HCT116 (cell line): ENCODE results near the gene LRFN2. TPM values are rescaled to one million over a fixed set of nuclear protein-coding genes. Genes with fewer than 3 reads are reported as not detected.

Experiments used
- ATAC-seq: fragments of 200-7000 bp; cut with Tn5 transposase; 2 replicates; pipeline ENCODE4 v1.9.1; 2020; ENCODE audit warnings: mild to moderate bottlenecking, moderate library complexity
- BruUV-seq: library from RNA; stranded (reverse); fragments of 400-500 nt; replicated peaks from 2 replicates; lab custom pipeline; 2021; lab: Mats Ljungman, UMichigan
- CTCF ChIA-PET: fragments of 300-600 bp; sonication (Branson Sonifier 250); formaldehyde crosslinking; loops from one replicate; lab custom pipeline; 2021; ENCODE audit warnings: antibody characterized with exemption; lab: Charles Lee
- POLR2A ChIA-PET: fragments of 300-600, 350-600 bp; sonication (Branson Sonifier 250); formaldehyde crosslinking; loops from one replicate; lab custom pipeline; 2021; ENCODE audit warnings: antibody characterized with exemption; lab: Charles Lee
- RAD21 ChIA-PET, 2 experiments: fragments of 300-600 bp; sonication (Branson Sonifier 250); formaldehyde crosslinking; loops; one replicate each; lab custom pipeline; 2023; ENCODE audit warnings: low total read pairs in 2 of 2; ENCODE audit not compliant: uncharacterized antibody in 2 of 2, unreplicated experiment in 2 of 2, low non-redundant PET in 1 of 2; lab: Charles Lee
- DNase-seq: peaks from one replicate; pipeline ENCODE4 v3.0.0-alpha.2; 2010; ENCODE audit warnings: low read depth, low spot score
- H2AFZ ChIP-seq: fragments of 200-600 bp; shearing (Covaris generic), sonication (generic); 2 replicates; pipeline ENCODE4 v1.6.1; 2017; ENCODE audit warnings: low read depth, mixed run types, mixed read lengths, antibody characterized with exemption, low read length; ENCODE audit not compliant: poor library complexity, severe bottlenecking
- H3K27ac ChIP-seq: 2 replicates; pipeline ENCODE4 v1.5.1; 2012; ENCODE audit warnings: low read depth, low read length
- H3K27me3 ChIP-seq: fragments of 200-600 bp; sonication (generic); 2 replicates; pipeline ENCODE4 v1.6.1; 2016; ENCODE audit warnings: mixed run types, low read length, mixed read lengths; ENCODE audit not compliant: insufficient read depth
- H3K36me3 ChIP-seq, 2 experiments: fragments of 200-500 bp in 1 of 2; fragments of 200-600 bp in 1 of 2; sonication (Bioruptor generic) in 1 of 2; sonication (generic) in 1 of 2; 2 replicates each; pipeline versions ENCODE4 v1.5.1 to v1.6.1; 2014 to 2016; ENCODE audit warnings: low read length in 2 of 2, inconsistent platforms in 1 of 2, mixed read lengths in 1 of 2, mixed run types in 1 of 2; ENCODE audit not compliant: insufficient read depth in 2 of 2, control insufficient read depth in 1 of 2
- H3K4me1 ChIP-seq, 2 experiments: fragments of 200-600 bp in 1 of 2; sonication (generic) in 1 of 2; 2 replicates each; pipeline versions ENCODE4 v1.5.1 to v1.6.1; 2012 to 2017; ENCODE audit warnings: low read length in 2 of 2, inconsistent platforms in 1 of 2, mild to moderate bottlenecking in 1 of 2, mixed read lengths in 1 of 2, mixed run types in 1 of 2, moderate library complexity in 1 of 2; ENCODE audit not compliant: insufficient read depth in 2 of 2, control insufficient read depth in 1 of 2
- H3K4me2 ChIP-seq: fragments of 200-600 bp; sonication (generic); 2 replicates; pipeline ENCODE4 v1.6.1; 2017; ENCODE audit warnings: mixed run types, low read length, mixed read lengths
- H3K4me3 ChIP-seq, 2 experiments: fragments of 200-600 bp in 1 of 2; sonication (generic) in 1 of 2; replicated peaks in 1 of 2; 2 replicates each; pipeline ENCODE4 v1.5.1; 2011 to 2016; ENCODE audit warnings: low read length in 2 of 2, control low read depth in 1 of 2, low read depth in 1 of 2, mild to moderate bottlenecking in 1 of 2, mixed read lengths in 1 of 2, mixed run types in 1 of 2
- H3K79me2 ChIP-seq: fragments of 200-600 bp; sonication (generic); 2 replicates; pipeline ENCODE4 v1.6.1; 2017; ENCODE audit warnings: mild to moderate bottlenecking, mixed run types, low read length, moderate library complexity, mixed read lengths; ENCODE audit not compliant: insufficient read depth
- H3K9ac ChIP-seq: fragments of 200-600 bp; sonication (generic); 2 replicates; pipeline ENCODE4 v1.6.1; 2016; ENCODE audit warnings: low read length, mixed read lengths
- H3K9me2 ChIP-seq: fragments of 200-600 bp; sonication (generic), shearing (Covaris generic); 2 replicates; pipeline ENCODE4 v1.6.1; 2017; ENCODE audit warnings: mixed run types, mild to moderate bottlenecking, moderate library complexity; ENCODE audit not compliant: insufficient read depth
- H3K9me3 ChIP-seq, 2 experiments: fragments of 200-500 bp in 1 of 2; fragments of 200-600 bp in 1 of 2; sonication (Bioruptor generic) in 1 of 2; sonication (generic) in 1 of 2; 2 replicates each; pipeline ENCODE4 v1.6.1; 2014 to 2017; ENCODE audit warnings: low read length in 2 of 2, mixed read lengths in 2 of 2, inconsistent platforms in 1 of 2, low read depth in 1 of 2, mild to moderate bottlenecking in 1 of 2, mixed run types in 1 of 2, moderate library complexity in 1 of 2; ENCODE audit not compliant: control insufficient read depth in 1 of 2, insufficient read depth in 1 of 2
- H4K20me1 ChIP-seq: fragments of 200-600 bp; sonication (generic), shearing (Covaris generic); 2 replicates; pipeline ENCODE4 v1.6.1; 2017; ENCODE audit warnings: mixed run types, mild to moderate bottlenecking, moderate library complexity; ENCODE audit not compliant: insufficient read depth
- CEBPB ChIP-seq: IDR thresholded peaks from 2 replicates; pipeline ENCODE4 v1.6.1; 2012; ENCODE audit warnings: low read depth
- CTCF ChIP-seq, 3 experiments: fragments of 200-600 bp in 1 of 3; sonication (generic) in 1 of 3; IDR thresholded peaks in 2 of 3; conservative IDR thresholded peaks in 1 of 3; 2 replicates each; pipeline ENCODE4 v1.5.1; 2012 to 2017; ENCODE audit warnings: low read depth in 2 of 3, low read length in 2 of 3, antibody characterized with exemption in 1 of 3, borderline replicate concordance in 1 of 3, control low read depth in 1 of 3, mild to moderate bottlenecking in 1 of 3, mixed read lengths in 1 of 3, mixed run types in 1 of 3, moderate library complexity in 1 of 3; ENCODE audit not compliant: insufficient read depth in 1 of 3
- ELF1 ChIP-seq: IDR thresholded peaks from 2 replicates; pipeline ENCODE4 v1.6.1; 2012; ENCODE audit warnings: low read depth, borderline replicate concordance
- EZH2 ChIP-seq: fragments of 200-600 bp; sonication (generic); IDR thresholded peaks from 2 replicates; pipeline ENCODE4 v1.6.1; 2017; ENCODE audit warnings: antibody characterized with exemption, mixed run types
- EZH2phosphoT487 ChIP-seq: fragments of 200-600 bp; IDR thresholded peaks from 2 replicates; pipeline ENCODE4 v1.6.1; 2018; ENCODE audit warnings: antibody characterized with exemption, borderline replicate concordance
- FOSL1 ChIP-seq: IDR thresholded peaks from 2 replicates; pipeline ENCODE4 v1.6.1; 2012; ENCODE audit warnings: low read depth
- RAD21 ChIP-seq: IDR thresholded peaks from 2 replicates; pipeline ENCODE4 v1.6.1; 2012; ENCODE audit warnings: low read depth, mild to moderate bottlenecking
- SP1 ChIP-seq: IDR thresholded peaks from 2 replicates; pipeline ENCODE4 v1.6.1; 2012; ENCODE audit warnings: low read depth
- SRF ChIP-seq: IDR thresholded peaks from 2 replicates; pipeline ENCODE4 v1.6.1; 2012; ENCODE audit warnings: low read depth
- YY1 ChIP-seq: IDR thresholded peaks from 2 replicates; pipeline ENCODE4 v1.6.1; 2011; ENCODE audit warnings: low read length, low read depth, moderate library complexity, mild to moderate bottlenecking; ENCODE audit not compliant: insufficient replicate concordance; ENCODE audit errors: extremely low read depth
- intact Hi-C: fragments of 100-400 bp; cut with micrococcal nuclease; formaldehyde crosslinking; loops from 2 replicates; pipeline ENCODE4 v1.10.0; 2022
- total RNA-seq: library from RNA; stranded (reverse); gene quantifications from one replicate; pipeline ENCODE4 v1.2.1, GENCODE V29; 2021; ENCODE audit not compliant: unreplicated experiment
- TF ChIP-seq, protein P1 (sequence below): IDR thresholded peaks from 2 replicates; pipeline ENCODE4 v1.6.1; 2012
- TF ChIP-seq, protein P2 (sequence below): IDR thresholded peaks from 2 replicates; pipeline ENCODE4 v1.6.1; 2012
- TF ChIP-seq, protein P3 (sequence below): IDR thresholded peaks from 2 replicates; pipeline ENCODE4 v1.6.1; 2012; ENCODE audit warnings: low read depth

The LRFN2 gene
- total RNA-seq, 1 experiment from 2014 or later, result not detected

DNA sequence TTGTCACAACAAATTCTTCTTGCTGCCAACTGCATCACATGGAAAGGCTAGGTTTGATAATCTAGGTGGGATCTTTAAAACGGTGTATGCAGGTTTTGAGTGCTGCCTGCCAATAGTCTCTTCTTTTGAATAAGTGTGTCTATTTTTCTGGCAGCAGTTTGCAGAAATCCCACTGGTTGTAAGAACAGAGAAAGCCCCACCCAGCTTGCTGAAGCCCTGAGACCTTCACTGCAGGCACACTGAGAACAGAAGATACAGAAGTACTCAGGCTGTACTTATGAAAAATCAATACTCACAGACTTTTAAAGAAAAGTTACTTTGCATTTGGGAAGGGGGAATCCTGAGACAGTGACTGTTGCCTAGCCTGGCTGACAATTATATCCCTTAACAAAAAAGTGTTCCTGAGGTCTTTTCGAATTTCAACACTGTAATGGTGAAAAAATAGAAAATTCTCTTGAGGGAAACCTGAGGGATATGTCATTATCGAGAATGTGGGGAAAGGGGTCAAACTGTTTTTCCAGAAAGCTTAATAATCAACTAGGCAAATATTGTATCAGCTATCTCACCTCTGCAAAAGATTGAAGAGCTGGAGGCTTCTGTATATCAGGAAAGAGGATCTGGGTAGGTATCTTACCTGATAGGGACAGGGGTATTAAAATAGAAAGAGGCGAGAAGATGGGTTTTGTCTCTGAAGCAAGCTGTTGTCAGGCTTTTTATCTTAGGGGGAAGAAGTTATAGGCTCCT, 199.9 kb downstream of the LRFN2 start:
- DNase-seq (no peak), ATAC-seq (no peak)
- Histone ChIP-seq H2AFZ (no peak overlapping the region), H3K36me3 (no peaks in the 10 kb centered on the region), H3K4me1 (no peaks in the 10 kb centered on the region), H3K27me3 (peaks cover 75% of the 10 kb centered on the region), H4K20me1 (no peaks in the 10 kb centered on the region), H3K4me3 (no peak overlapping the region), H3K9me3 (no peaks in the 10 kb centered on the region), H3K79me2 (no peaks in the 10 kb centered on the region), H3K27ac (no peak overlapping the region), H3K9me2 (no peaks in the 10 kb centered on the region), H3K9ac (no peak overlapping the region), H3K4me2 (no peak overlapping the region)
- intact Hi-C loops, result no loop called here
- POLR2A ChIA-PET, result no interaction called here
- CTCF ChIA-PET, result no interaction called here
- RAD21 ChIA-PET, result no interaction called here
- BruUV-seq, result no TSS peak
- no peak for TF ChIP-seq SP1
- TF ChIP-seq, all 23 proteins: peak for 0

DNA sequence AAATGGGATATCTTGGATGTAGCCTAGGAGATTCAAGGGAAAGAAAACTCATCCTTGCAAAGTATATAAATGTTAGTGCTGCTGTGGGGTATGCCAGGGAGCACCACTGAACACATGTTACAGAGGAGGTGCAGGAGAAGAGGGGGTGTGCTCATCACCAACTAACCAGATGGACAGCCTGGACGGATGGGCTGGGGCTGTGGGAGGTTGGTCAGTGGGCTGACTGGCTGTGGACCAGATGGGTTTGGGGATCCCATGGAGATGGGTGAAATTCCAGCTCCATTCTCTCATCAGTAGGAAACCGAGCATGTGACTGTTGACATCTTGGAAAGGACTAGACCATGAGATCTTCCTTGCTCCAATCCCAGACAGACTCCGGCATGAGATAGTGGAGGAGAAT, 201.0 kb downstream of the LRFN2 start:
- intact Hi-C loops, result no loop called here
- Histone ChIP-seq H3K27me3 (peaks cover 70% of the 10 kb centered on the region), H3K36me3 (no peaks in the 10 kb centered on the region), H3K4me2 (no peak overlapping the region), H3K79me2 (no peaks in the 10 kb centered on the region), H3K9me2 (no peaks in the 10 kb centered on the region), H3K27ac (no peak overlapping the region), H3K9ac (no peak overlapping the region), H3K4me3 (no peak overlapping the region), H4K20me1 (no peaks in the 10 kb centered on the region), H3K9me3 (no peaks in the 10 kb centered on the region), H3K4me1 (no peaks in the 10 kb centered on the region), H2AFZ (no peak overlapping the region)
- BruUV-seq, result no TSS peak
- POLR2A ChIA-PET, result no interaction called here
- RAD21 ChIA-PET, result no interaction called here
- no peak for DNase-seq
- CTCF ChIA-PET, result no interaction called here
- ATAC-seq, result no peak
- TF ChIP-seq CTCF (IDR thresholded peaks at IDR 0.05 in 2 of 3, conservative IDR thresholded peaks at IDR 0.05 in 1 of 3; ENCODE audit: borderline replicate concordance in 1 of 3, insufficient read depth in 1 of 3, low read depth in 2 of 3, low read length in 2 of 3), result no peak
- TF ChIP-seq, protein P1, sequence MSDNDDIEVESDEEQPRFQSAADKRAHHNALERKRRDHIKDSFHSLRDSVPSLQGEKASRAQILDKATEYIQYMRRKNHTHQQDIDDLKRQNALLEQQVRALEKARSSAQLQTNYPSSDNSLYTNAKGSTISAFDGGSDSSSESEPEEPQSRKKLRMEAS, result no peak
- no peak for TF ChIP-seq EZH2phosphoT487
- no peak for TF ChIP-seq ELF1
- no peak for TF ChIP-seq FOSL1
- no peak for TF ChIP-seq YY1
- TF ChIP-seq, protein P2, sequence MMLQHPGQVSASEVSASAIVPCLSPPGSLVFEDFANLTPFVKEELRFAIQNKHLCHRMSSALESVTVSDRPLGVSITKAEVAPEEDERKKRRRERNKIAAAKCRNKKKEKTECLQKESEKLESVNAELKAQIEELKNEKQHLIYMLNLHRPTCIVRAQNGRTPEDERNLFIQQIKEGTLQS, result no peak
- no peak for TF ChIP-seq SP1
- no peak for TF ChIP-seq SRF
- no peak for TF ChIP-seq EZH2
- TF ChIP-seq, protein P3, sequence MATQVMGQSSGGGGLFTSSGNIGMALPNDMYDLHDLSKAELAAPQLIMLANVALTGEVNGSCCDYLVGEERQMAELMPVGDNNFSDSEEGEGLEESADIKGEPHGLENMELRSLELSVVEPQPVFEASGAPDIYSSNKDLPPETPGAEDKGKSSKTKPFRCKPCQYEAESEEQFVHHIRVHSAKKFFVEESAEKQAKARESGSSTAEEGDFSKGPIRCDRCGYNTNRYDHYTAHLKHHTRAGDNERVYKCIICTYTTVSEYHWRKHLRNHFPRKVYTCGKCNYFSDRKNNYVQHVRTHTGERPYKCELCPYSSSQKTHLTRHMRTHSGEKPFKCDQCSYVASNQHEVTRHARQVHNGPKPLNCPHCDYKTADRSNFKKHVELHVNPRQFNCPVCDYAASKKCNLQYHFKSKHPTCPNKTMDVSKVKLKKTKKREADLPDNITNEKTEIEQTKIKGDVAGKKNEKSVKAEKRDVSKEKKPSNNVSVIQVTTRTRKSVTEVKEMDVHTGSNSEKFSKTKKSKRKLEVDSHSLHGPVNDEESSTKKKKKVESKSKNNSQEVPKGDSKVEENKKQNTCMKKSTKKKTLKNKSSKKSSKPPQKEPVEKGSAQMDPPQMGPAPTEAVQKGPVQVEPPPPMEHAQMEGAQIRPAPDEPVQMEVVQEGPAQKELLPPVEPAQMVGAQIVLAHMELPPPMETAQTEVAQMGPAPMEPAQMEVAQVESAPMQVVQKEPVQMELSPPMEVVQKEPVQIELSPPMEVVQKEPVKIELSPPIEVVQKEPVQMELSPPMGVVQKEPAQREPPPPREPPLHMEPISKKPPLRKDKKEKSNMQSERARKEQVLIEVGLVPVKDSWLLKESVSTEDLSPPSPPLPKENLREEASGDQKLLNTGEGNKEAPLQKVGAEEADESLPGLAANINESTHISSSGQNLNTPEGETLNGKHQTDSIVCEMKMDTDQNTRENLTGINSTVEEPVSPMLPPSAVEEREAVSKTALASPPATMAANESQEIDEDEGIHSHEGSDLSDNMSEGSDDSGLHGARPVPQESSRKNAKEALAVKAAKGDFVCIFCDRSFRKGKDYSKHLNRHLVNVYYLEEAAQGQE, result no peak
- no peak for TF ChIP-seq CEBPB
- TF ChIP-seq RAD21, result no peak
